ENCODE results near the gene KDM4D.

Gene KDM4D

GRCh38 chr11:95005642-95006041, 32.1 kb downstream of the KDM4D start:
- H3K4me2 ChIP-seq (ENCODE audit: low read depth, low read length, poor library complexity, severe bottlenecking): no peak overlapping the region
- TF ChIP-seq CTCF (conservative IDR thresholded peaks at IDR 0.05; ENCODE audit: low read length): no peak
- no peak for TF ChIP-seq EZH2phosphoT487 (IDR thresholded peaks at IDR 0.05; ENCODE audit: borderline replicate concordance)

GRCh38 chr11:95011376-95011775, 37.9 kb downstream of the KDM4D start:
- H3K27me3 ChIP-seq (ENCODE audit: insufficient read depth, low read length, poor library complexity, severe bottlenecking): peaks cover 3% of the 10 kb centered on the region
- H3K9ac ChIP-seq (ENCODE audit: low read depth, low read length, poor library complexity, severe bottlenecking): no peak overlapping the region
- no peak overlapping the region for H2AFZ ChIP-seq (ENCODE audit: low read length)
- H3K79me2 ChIP-seq (ENCODE audit: insufficient read depth, low read length): no peaks in the 10 kb centered on the region
- H3K9me3 ChIP-seq (ENCODE audit: insufficient read depth, low read depth, low read length): no peaks in the 10 kb centered on the region
- no peak overlapping the region for H3K4me2 ChIP-seq (ENCODE audit: low read depth, low read length, poor library complexity, severe bottlenecking)
- no peaks in the 10 kb centered on the region for H4K20me1 ChIP-seq (ENCODE audit: insufficient read depth, low read length, poor library complexity, severe bottlenecking)
- no peaks in the 10 kb centered on the region for H3K9me2 ChIP-seq (replicated peaks; ENCODE audit: low read depth, low read length)
- TF ChIP-seq EZH2phosphoT487 (IDR thresholded peaks at IDR 0.05; ENCODE audit: borderline replicate concordance) (no peak), CTCF (conservative IDR thresholded peaks at IDR 0.05; ENCODE audit: low read length) (no peak)
- no peaks in the 10 kb centered on the region for H3K36me3 ChIP-seq (ENCODE audit: insufficient read depth, low read length)
- no peak overlapping the region for H3K4me3 ChIP-seq (ENCODE audit: low read length, poor library complexity, severe bottlenecking)
- H3F3A ChIP-seq (ENCODE audit: low read depth): no peaks in the 10 kb centered on the region
- no peaks in the 10 kb centered on the region for H3K4me1 ChIP-seq (ENCODE audit: insufficient read depth, low read length, poor library complexity, severe bottlenecking)

More at GRCh38 chr11:95005642-95006041, 32.1 kb downstream of the KDM4D start:
- Histone ChIP-seq H3K9ac (ENCODE audit: low read depth, low read length, poor library complexity, severe bottlenecking) (no peak overlapping the region), H3K36me3 (ENCODE audit: insufficient read depth, low read length) (no peaks in the 10 kb centered on the region), H3K9me2 (replicated peaks; ENCODE audit: low read depth, low read length) (no peaks in the 10 kb centered on the region), H2AFZ (ENCODE audit: low read length) (no peak overlapping the region), H3F3A (ENCODE audit: low read depth) (no peaks in the 10 kb centered on the region), H3K79me2 (ENCODE audit: insufficient read depth, low read length) (no peaks in the 10 kb centered on the region), H3K4me3 (ENCODE audit: low read length, poor library complexity, severe bottlenecking) (no peak overlapping the region), H4K20me1 (ENCODE audit: insufficient read depth, low read length, poor library complexity, severe bottlenecking) (no peaks in the 10 kb centered on the region), H3K4me1 (ENCODE audit: insufficient read depth, low read length, poor library complexity, severe bottlenecking) (no peaks in the 10 kb centered on the region), H3K27me3 (ENCODE audit: insufficient read depth, low read length, poor library complexity, severe bottlenecking) (peaks cover 12% of the 10 kb centered on the region), H3K9me3 (ENCODE audit: insufficient read depth, low read depth, low read length) (no peaks in the 10 kb centered on the region)

GRCh38 chr11:95014184-95014821, 40.8 kb downstream of the KDM4D start:
- Histone ChIP-seq H3K4me2 (ENCODE audit: low read depth, low read length, poor library complexity, severe bottlenecking) (no peak overlapping the region), H3K36me3 (ENCODE audit: insufficient read depth, low read length) (no peaks in the 10 kb centered on the region), H2AFZ (ENCODE audit: low read length) (no peak overlapping the region), H3K9me3 (ENCODE audit: insufficient read depth, low read depth, low read length) (no peaks in the 10 kb centered on the region), H3K27me3 (ENCODE audit: insufficient read depth, low read length, poor library complexity, severe bottlenecking) (no peaks in the 10 kb centered on the region), H3K79me2 (ENCODE audit: insufficient read depth, low read length) (no peaks in the 10 kb centered on the region), H3K4me3 (ENCODE audit: low read length, poor library complexity, severe bottlenecking) (no peak overlapping the region), H3F3A (ENCODE audit: low read depth) (no peaks in the 10 kb centered on the region), H3K9ac (ENCODE audit: low read depth, low read length, poor library complexity, severe bottlenecking) (no peak overlapping the region), H3K4me1 (ENCODE audit: insufficient read depth, low read length, poor library complexity, severe bottlenecking) (no peaks in the 10 kb centered on the region), H4K20me1 (ENCODE audit: insufficient read depth, low read length, poor library complexity, severe bottlenecking) (no peaks in the 10 kb centered on the region), H3K9me2 (replicated peaks; ENCODE audit: low read depth, low read length) (no peaks in the 10 kb centered on the region)
- TF ChIP-seq EZH2phosphoT487 (IDR thresholded peaks at IDR 0.05; ENCODE audit: borderline replicate concordance) (no peak), CTCF (conservative IDR thresholded peaks at IDR 0.05; ENCODE audit: low read length) (no peak)

Measured in Loucy (cell line).